CD4-positive, alpha-beta T cell treated with Interleukin-12 subunit alpha and Interleukin-12 subunit beta, for 1 hour (primary cell): Measurements from ENCODE around the gene AMT.

Source experiments
- DNase-seq: peaks from one replicate; pipeline ENCODE4 v3.0.0-alpha.2; 2020

AMT gene

GRCh38 chr3:49387721-49388120 lies 34.6 kb downstream of the AMT start:
- no peak for DNase-seq

DNA sequence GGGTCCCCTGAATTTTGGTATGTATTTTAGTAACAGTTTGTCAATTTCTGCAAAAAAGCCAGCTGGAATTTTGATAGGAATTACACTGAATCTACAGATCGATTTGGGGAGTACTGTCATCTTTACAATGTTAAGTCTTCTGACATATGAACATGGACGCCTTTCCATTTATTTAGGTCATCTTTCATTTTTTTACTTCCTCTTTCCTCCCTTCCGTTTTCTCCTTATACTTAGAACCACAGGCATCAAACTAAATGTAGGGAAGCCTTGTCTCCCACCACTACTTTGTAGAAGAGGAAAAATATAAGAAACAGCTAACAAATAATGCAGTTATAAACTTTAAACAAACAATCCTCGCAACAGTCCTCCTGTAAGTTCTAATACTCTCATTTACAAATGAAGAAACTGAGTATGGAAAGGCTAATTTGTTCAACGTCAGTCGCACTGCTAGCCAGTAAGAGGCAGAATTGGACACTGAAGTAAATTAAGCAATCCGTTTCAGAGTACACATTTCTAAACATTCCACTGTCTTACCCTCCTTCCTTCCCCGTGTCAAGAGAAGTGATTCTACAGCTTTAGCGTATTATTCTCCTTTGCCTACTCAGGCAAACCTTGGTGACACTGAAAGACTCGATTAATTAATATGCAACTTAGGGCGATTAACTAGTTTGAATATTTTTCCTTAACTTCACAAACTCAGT lies 36.1 kb downstream of the AMT start:
- DNase-seq, result no peak

GRCh38 chr3:49385617-49386016 lies 36.7 kb downstream of the AMT start:
- DNase-seq, result no peak

GRCh38 chr3:49383387-49383786 lies 38.9 kb downstream of the AMT start:
- DNase-seq, result no peak

DNA sequence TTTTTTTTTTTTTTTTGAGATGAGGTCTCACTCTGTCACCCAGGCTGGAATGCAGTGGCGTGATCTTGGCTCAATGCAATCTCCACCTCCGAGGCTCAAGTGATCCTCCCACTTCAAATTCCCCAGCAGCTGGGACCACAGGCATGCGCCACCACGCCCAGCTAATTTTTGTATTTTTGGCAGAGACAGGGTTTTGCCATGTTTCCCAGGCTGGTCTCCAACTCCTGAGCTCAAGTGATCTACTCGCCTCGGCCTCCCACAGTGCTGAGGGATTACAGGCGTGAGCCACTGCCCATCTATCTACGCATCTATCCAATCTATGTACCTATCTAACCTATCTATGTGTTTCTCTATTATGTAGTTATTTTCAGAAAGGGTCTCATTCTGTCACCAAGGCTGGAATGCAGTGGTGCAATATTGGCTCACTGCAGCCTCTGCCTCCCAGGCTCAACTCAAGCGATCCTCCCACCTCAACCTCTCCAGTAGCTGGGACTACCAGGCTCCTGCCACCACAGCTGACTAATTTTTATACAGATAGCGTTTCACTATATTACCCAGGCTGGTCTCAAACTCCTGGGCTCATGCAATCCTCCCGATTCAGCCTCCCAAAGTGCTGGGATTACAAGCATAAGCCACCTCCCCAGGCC lies 43.9 kb downstream of the AMT start:
- no peak for DNase-seq

DNA sequence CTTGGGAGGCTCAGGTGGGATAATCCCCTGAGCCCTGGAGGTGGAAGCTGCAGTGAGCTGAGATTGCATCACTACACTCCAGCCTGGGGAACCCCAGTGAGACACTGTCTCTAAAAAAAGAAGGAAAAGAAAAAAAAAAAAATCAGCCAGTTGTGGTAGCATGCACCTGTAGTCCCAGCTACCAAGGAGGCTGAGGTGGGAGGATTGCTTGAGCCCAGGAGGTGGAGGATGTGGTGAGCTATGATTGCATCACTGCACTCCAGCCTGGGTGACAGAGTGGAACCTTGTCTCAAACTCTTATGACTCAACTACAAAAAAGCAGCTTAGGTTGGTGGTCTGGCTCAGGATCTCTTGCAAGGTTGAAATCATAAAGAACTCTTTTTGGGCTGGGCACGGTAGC lies 44.8 kb downstream of the AMT start:
- peak; percentile 44 for DNase-seq

GRCh38 chr3:49371946-49372345 lies 50.3 kb downstream of the AMT start:
- no peak for DNase-seq

DNA sequence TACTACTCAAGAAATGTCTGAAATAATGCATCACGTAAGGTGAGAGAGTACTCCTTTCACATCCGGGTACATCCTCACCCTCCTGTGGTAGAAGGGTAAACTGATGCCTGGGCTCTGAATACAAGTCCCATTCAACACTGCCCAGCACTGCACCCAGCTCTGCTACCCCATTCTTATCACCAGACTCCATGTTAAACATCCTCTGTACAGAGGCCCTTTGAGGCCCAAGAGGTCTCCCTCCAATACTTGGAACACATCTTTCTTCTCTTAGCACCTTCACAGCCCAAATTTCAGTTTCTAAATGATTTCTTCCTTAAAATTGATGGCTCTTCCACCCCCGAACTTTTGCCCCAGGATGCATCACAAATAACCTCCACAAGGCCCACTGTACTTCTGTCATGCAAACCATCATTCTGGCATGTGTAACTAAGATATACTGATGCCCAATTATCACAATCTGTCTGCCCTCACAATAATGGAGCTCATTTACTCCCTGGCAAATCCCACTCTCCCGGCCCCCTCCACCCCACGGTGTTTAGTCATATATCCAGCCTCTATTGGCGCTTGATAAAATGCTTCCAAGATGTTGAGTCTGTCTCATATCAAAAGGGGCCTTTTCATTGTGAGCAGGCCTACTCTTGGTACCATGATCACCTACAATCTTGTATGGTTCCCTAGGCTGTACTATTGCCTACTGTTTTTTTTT lies 51.5 kb downstream of the AMT start:
- DNase-seq, result no peak
